NCI-H82 treated with DMSO at 0.1 percent for 48 hours (cell line): ENCODE data around the gene DNAJB6.
"Not testable (repeated sequence)": the region's sequence is repeated elsewhere in the genome, so short reads cannot be mapped to it uniquely, and the experiment has no call there.

Source experiments
- DNase-seq: peaks from one replicate; lab custom pipeline; 2025; ENCODE audit not compliant: unreplicated experiment; lab: John Stamatoyannopoulos, UW

The DNAJB6 gene

DNA sequence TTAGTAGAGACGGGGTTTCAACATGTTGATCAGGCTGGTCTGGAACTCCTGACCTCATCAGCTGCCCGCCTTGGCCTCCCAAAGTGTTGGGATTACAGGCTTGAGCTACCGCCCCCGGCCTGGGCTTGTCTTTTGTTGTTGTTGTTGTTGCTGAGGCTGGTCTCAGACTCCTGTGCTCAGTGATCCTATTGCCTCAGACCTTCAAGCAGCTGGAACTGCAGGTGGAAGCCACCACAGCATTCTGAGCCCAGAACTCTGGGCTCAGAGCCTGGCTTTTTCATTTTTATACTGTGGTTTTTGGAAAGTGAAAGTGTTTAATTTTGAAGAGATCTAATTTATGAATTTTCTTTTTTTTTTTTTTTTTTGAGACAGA, 16.2 kb upstream of the DNAJB6 start:
- DNase-seq, result no peak

GRCh38 chr7:157323401-157323800, 13.4 kb upstream of the DNAJB6 start:
- DNase-seq, result no peak

DNA sequence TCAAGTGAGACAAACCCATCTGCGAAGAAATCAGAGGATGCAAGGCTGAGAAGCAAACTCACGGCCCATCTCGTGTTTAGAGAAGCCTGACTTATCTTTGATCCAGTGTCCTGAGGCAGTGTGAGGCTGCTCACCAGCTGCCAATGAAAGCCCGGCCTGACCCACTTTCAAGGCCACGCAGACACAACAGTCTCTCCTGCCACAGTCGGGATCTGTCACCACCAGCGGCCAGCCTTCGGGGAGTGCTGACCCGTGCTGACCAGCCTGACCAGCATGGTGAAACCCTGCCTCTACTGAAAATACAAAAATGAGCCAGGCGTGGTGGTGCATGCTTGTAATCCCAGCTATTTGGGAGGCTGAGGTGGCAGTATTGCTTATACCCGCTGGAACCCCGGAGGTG, 7.4 kb upstream of the DNAJB6 start:
- no peak for DNase-seq

- not testable (repeated sequence) for DNase-seq
These were observed 6.2 kb upstream of the DNAJB6 start for GRCh38 chr7:157330567-157330966.

- DNase-seq, result not testable (repeated sequence)
These were observed 5.8 kb upstream of the DNAJB6 start for GRCh38 chr7:157331049-157331448.

DNA sequence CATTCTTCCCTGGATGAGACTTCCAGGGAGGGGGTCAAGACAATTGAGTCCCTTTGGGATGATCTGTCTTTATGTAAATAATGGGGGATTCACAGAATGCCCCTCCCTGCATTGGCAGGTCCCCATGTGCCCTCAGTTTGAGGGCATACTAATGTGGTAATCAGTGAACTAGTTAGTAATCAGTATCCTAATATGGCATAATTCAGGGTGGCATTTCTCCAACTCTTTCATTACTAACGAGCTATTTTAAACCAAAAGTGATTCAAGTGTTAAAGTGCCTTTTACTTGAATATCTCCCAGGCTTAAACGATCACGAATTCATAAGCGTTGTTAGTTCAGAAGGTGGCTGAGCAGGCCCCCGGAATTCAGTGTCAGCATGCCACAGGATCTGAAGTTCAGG, 1.6 kb upstream of the DNAJB6 start:
- no peak for DNase-seq

- no peak for DNase-seq
These were observed 817 bp upstream of the DNAJB6 start for GRCh38 chr7:157335991-157336382.

- DNase-seq, result no peak
These were observed 729 bp downstream of the DNAJB6 start for GRCh38 chr7:157337316-157338149.

GRCh38 chr7:157339777-157340677, 3.2 kb downstream of the DNAJB6 start:
- peak; percentile 44 for DNase-seq

DNA sequence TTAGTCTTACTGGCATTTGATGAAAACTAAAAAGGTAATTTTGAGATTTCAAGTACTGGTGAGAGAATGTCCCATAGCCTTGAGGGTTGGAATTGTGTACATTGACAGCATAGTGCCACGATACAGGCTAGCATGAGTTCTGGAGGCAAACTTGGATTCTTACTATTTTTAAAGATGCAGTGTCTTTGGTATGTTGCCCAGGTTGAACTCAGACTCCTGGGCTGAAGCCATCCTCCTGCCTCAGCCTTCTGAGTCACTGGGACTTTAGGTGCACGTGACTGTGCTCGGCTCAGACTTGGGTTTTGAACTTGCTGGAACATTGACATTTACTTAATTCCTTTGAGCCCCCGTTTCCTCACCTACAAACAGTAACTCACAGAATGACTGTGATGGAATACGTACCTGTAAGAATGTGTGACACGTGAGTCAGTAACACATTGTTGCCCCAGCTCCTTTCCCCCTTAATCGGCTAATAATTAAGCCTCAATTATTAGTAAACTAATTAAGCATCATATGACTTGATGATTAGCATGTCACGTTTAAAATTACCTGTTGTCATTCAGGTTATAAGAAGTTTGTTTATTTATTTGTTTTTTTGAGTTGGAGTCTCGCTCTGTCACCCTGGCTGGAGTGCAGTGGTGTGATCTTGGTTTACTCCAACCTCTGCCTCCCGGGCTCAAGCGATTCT, 10.6 kb downstream of the DNAJB6 start:
- DNase-seq, result no peak

DNA sequence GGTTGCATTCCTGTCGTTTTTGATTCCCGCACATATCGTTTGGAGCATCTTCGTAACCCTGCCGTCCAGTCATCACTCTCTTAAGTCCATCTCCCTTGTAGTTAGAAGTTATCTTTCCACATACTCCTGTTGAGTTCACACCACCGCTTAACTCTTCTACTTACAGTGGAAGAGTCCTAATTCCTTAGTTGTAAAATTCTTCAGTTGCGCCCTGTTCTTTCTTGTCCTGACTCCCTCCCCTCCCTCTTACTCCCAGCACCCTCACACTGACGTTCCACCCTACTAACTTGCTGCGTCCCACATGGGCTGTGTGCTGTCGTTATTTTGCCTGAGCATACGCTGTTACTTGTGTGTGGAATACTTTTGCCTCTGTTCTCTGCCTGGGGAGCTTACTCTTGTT, 11.7 kb downstream of the DNAJB6 start:
- no peak for DNase-seq

GRCh38 chr7:157352516-157352915, 15.7 kb downstream of the DNAJB6 start:
- no peak for DNase-seq

GRCh38 chr7:157355784-157356511, 19.1 kb downstream of the DNAJB6 start:
- no peak for DNase-seq

GRCh38 chr7:157357129-157358040, 20.6 kb downstream of the DNAJB6 start:
- DNase-seq, result no peak

DNA sequence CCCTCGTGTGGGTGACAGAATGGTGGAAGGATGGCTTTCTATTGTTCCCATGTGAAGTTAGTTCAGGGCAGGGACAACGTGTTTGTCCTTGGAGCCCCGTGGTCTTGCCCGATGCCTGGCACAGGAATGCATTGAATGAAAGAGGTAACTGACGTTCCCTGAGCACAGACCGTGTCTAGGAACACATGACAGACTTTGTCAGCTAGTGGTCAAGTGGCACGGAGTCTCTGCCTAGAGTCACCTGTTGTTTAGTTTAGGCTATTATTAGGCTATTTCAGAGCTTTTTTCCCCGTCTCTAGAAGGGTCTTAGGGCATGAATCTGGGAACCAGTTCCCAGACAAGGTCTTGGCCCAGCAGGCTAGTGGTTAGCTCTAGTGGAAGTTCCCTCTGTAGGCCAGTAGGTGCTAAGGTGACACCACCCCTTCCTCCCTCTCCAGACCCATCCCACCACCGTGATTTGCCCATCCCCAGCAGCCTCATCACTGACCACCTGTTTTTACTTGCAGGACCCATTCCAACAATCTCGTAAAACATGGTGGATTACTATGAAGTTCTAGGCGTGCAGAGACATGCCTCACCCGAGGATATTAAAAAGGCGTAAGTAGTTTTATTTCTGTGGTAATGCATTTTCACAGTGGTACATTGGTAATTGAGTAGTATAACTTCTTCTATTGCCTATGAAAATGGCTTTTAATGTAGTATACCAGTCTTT, 21.4 kb downstream of the DNAJB6 start:
- no peak for DNase-seq

GRCh38 chr7:157358753-157359096, 21.9 kb downstream of the DNAJB6 start:
- no peak for DNase-seq

GRCh38 chr7:157359581-157359980, 22.8 kb downstream of the DNAJB6 start:
- no peak for DNase-seq

DNA sequence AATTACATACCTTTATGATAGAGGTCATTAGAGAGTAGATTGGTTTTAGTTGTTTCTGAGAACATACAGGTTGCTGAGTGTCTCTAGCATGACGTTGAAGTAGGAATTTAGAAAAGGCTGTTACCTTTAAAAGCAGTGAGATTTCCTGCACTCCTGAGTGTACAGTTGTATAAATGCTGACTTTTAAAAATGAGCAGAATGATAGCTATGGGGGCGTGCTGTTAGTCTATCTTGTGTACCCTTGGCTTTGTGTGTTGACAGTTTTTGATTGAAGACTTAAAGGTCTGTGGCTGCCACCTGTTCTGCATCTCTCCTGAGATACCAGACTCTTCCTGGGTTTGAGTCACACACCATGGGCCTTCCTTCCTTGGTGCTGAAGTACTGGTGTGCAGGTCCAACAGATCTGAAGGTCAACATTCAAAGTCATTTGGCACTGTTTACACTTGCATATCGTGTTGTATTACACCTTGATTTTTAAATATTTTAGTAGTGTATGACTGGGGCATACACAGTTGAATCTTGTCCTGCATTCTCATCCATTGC, 23.8 kb downstream of the DNAJB6 start:
- DNase-seq, result no peak

GRCh38 chr7:157361537-157361936, 24.7 kb downstream of the DNAJB6 start:
- DNase-seq, result no peak
